Stimulated activated CD8-positive, alpha-beta memory T cell treated with anti-CD3 and anti-CD28 coated beads, Interleukin-2, amount 100 ng/mL, for 1 hour (primary cell): ENCODE results near the gene LIMCH1.

Experiments
- DNase-seq, 2 donors: peaks; one replicate each; pipeline ENCODE4 v3.0.0-alpha.2; 2020; ENCODE audit warnings: low read depth in 2 of 2

The LIMCH1 gene

GRCh38 chr4:41532336-41532735, 5.6 kb upstream of the LIMCH1 start:
- DNase-seq: no peak

- DNase-seq: no peak
Measured at GRCh38 chr4:41532882-41533281, 5.1 kb upstream of the LIMCH1 start.

DNA sequence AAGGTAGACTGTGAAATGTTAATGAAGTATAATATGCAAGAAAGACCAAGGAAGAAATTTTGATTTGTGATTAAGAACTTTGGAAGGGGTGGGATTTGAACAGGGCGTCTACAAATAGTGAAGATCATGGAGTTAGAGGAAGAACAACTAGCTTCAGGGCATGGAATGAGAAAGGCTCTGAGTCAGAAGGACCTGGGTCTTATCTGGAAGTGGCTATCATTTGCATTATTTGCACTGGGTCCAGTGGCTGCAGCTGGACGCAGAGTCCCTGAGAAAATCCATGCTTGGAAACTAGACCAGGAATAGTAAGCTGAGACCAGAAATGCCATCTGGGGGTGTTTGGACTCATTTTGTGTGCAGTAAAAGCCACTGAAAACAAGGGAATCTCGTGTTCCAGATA, 4.3 kb upstream of the LIMCH1 start:
- DNase-seq: no peak

- DNase-seq: no peak
Measured at GRCh38 chr4:41534404-41534803, 3.6 kb upstream of the LIMCH1 start.

DNA sequence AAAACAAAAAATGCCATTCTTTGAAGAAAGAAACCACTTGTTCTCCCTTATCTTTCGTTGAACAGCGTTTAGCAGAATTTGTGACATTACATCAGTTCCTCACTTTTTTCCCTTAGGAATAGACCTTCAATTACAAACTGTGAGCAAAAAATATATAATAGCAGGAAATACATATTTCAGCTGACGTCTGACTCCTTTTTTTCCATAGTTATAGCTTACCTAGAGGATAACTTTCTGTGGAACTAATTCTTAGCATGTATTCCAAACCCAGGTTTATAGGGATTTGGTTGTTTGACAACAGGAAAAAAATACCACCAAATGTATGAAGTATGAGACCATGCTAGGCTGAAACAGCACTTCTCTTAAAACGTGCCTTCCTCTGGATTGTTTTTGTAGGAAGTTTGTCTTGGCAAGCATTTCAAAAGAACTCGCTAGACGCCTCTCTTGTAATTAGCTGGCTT, 2.0 kb upstream of the LIMCH1 start:
- DNase-seq: no peak

DNA sequence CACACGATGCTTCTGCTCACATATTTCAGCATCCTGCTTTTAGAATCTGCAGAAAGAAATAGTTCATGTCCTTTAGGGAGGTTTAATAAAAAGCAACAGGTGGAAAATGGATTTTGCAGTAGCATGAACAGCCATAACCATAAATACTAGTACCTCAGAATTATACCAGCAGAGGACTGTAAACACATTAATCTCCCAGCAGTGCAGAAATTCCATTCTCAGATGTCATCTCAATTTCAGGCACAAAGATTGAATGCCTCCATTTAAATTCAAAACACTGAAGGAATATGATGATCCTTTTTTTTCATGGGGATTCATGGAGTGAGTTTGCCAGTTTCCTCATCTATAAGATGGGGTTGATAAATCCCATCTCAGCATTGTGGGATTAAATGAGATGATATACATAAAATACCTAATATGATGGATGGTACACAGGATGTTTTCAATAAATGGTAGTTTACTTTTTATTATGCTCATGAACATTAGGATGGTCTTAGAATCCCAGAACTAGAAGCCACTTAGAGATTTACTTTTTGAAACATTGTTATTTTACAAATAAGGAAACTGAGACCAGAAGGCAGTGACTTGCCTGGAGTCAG, 566 bp upstream of the LIMCH1 start:
- DNase-seq: no peak

DNA sequence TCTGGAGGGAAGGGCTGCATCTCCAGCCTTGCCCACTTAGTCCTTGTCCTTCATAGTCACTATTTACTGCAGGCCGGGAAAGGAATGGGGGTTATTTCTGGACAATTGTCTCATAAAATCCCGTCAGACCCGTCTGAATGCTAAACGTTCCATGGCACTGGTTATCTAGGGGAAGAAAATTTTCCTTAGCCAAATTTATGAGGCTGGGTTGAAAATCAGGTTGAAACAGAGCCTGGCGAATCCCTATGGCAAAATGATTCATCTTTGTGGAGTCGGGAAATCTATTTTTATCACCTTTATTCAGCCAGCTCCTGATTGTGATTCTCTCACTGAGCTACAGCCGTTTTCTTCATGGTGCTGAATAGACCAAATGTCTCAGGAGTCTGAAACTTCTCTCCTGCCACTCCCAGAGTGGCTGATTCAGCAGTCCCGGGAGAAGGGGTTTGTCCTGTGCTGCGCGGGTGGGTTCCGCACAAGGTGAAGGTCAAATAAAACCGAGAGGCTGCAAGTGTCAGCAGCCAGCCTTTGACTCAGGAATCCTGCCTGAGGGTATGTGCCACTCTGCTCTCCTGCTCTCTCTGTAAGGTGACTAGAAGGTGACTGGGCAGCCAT, 1.0 kb downstream of the LIMCH1 start:
- DNase-seq: no peak

DNA sequence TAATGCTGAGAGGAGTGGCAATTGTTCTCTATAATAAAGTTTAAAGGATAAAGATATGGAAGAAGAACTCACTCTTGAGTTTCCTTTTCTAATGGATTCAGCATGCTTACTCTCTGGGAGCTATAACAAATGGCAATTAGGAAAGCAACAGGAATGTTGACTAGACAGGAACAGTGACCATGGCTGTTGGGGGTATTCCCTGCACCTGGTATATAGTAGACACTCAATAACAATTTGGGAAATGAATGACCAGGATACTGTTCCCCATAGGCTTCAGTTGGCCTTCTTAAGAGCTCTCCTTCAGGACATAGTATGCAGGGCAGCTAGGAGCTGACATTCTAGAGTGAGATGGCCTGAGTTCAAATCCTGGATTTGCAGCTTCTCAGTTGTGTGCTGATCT, 1.8 kb downstream of the LIMCH1 start:
- no peak for DNase-seq

- no peak for DNase-seq
Measured at GRCh38 chr4:41540687-41541086, 2.7 kb downstream of the LIMCH1 start.

- no peak for DNase-seq
Measured at GRCh38 chr4:41541687-41542094, 3.7 kb downstream of the LIMCH1 start.

GRCh38 chr4:41542526-41543275, 4.7 kb downstream of the LIMCH1 start:
- no peak for DNase-seq

DNA sequence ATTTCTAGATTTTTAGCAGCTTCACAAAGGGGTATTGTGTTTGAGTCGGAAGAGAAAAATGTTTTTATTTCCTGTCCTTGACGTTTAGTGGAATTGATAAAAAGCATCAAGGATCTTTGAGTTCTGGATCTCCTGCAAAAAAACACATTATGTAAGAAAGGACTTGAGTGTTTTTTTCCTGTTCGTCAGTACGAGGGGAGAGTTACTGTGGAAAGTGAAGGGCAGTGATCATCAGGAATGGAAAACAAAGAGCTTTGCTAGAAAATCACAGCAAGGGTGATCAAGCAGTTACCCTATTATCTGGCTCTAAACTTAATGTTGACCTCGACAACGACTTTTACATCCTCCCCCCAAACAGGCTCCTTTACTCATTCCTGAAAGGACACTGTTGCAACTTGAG, 7.3 kb downstream of the LIMCH1 start:
- DNase-seq: no peak

GRCh38 chr4:41546638-41547037, 8.7 kb downstream of the LIMCH1 start:
- no peak for DNase-seq

GRCh38 chr4:41548305-41548880, 10.4 kb downstream of the LIMCH1 start:
- DNase-seq: no peak

GRCh38 chr4:41549478-41549877, 11.5 kb downstream of the LIMCH1 start:
- DNase-seq: no peak

GRCh38 chr4:41550308-41550707, 12.4 kb downstream of the LIMCH1 start:
- no peak for DNase-seq

GRCh38 chr4:41551536-41551935, 13.6 kb downstream of the LIMCH1 start:
- DNase-seq: no peak

GRCh38 chr4:41554905-41555304, 16.9 kb downstream of the LIMCH1 start:
- DNase-seq: no peak

DNA sequence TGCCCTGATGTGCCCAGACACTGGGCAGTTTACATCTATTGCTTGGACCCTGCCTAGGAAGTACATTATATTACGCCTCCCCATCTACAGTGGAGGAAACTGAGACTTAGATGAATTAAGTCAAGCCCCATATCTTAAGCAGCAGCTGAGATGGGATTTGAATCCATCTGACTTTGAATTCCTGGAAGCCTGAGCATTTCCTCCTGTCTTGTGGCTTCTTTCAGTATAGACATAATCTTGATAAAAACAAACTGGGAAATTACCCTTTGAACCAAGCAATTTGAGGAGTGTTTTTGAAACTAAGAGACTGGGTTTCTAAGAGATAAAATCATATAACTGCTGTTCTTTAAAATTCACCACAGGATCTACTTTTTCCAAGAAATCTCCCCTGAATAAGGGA, 18.6 kb downstream of the LIMCH1 start:
- no peak for DNase-seq

- no peak for DNase-seq
Measured at GRCh38 chr4:41559940-41560516, 22.1 kb downstream of the LIMCH1 start.

GRCh38 chr4:41561244-41561643, 23.3 kb downstream of the LIMCH1 start:
- DNase-seq: no peak

GRCh38 chr4:41567186-41567585, 29.2 kb downstream of the LIMCH1 start:
- DNase-seq: no peak
